ENCODE data around the gene RRP7A. TPM values are rescaled to one million over a fixed set of nuclear protein-coding genes. Genes with fewer than 3 reads are reported as not detected.
"Not testable (repeated sequence)": the region's sequence is repeated elsewhere in the genome, so short reads cannot be mapped to it uniquely, and the experiment has no call there.

The RRP7A gene
- total RNA-seq, 2 experiments from 2014 or later = 45.4 to 48.3 TPM

GRCh38 chr22:42537199-42537831 is 17.7 kb upstream of the RRP7A start:
- H3K27ac ChIP-seq (ENCODE audit: low read depth in 1 of 2, low read length in 2 of 2); H3K36me3 ChIP-seq (ENCODE audit: insufficient read depth, low read length); CTCF ChIA-PET; H3K27me3 Mint-ChIP-seq; H3K4me3 ChIP-seq (ENCODE audit: low read length); intact Hi-C loops (cut with DNase I, micrococcal nuclease); H3K4me1 Mint-ChIP-seq (ENCODE audit: low read depth); H3K36me3 Mint-ChIP-seq (ENCODE audit: low read depth); H3K27me3 ChIP-seq (ENCODE audit: control insufficient read depth in 1 of 2, insufficient read depth in 2 of 2, low read length in 2 of 2); H3K27ac Mint-ChIP-seq; H3K9me3 ChIP-seq (ENCODE audit: control insufficient read depth in 1 of 2, insufficient read depth in 1 of 2, low read length in 2 of 2); H3K9me3 Mint-ChIP-seq; H3K4me3 Mint-ChIP-seq; POLR2A ChIA-PET: not testable (repeated sequence)
- peaks cover 14% of the 10 kb centered on the region for H3K4me1 ChIP-seq (ENCODE audit: insufficient read depth, low read length)
- ATAC-seq (ENCODE audit: poor library complexity) (peak; percentile 44), DNase-seq (peak in 1 of 14 experiments; percentile 16)

- H3K27me3 Mint-ChIP-seq; intact Hi-C loops (cut with DNase I, micrococcal nuclease); H3K27ac Mint-ChIP-seq: not testable (repeated sequence)
Observed at GRCh38 chr22:42536634-42537033, 17.0 kb upstream of the RRP7A start.

DNA sequence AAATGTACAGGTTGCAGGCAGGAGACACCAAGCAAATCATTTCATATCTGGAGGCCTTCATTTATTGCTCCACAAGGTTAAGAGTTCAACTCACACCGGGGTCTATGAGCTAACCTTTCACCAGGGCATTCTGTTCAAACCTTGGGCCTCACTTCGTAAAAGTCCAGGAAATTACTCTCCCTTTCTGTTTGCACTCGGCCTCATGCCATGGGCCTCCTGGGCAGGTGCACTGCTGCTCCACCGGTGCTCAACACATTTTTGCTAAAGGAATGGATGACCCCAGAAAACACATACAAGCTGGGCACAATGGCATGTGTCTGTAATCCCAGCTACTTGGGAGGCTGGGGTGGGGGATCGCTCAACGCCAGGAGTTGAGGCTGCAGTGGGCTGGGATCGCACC is 16.6 kb upstream of the RRP7A start:
- Histone ChIP-seq H3K9me3 (ENCODE audit: control insufficient read depth in 1 of 2, insufficient read depth in 1 of 2, low read length in 2 of 2) (no peaks in the 10 kb centered on the region), H3K4me1 (ENCODE audit: insufficient read depth, low read length) (peaks cover 14% of the 10 kb centered on the region), H3K27me3 (ENCODE audit: control insufficient read depth in 1 of 2, insufficient read depth in 2 of 2, low read length in 2 of 2) (no peaks in the 10 kb centered on the region), H3K27ac (ENCODE audit: low read depth in 1 of 2, low read length in 2 of 2) (no peak overlapping the region), H3K36me3 (ENCODE audit: insufficient read depth, low read length) (no peaks in the 10 kb centered on the region), H3K4me3 (ENCODE audit: low read length) (no peak overlapping the region)
- ChIA-PET POLR2A (interaction anchor here (0.6 kb wide), 1 partner anchor 1443 kb away, joined by 3 read pairs; the partner anchor contains the start of gene EP300), CTCF (no interaction called here)
- H3K27ac Mint-ChIP-seq = no peak overlapping the region
- TF ChIP-seq CTCF (IDR thresholded peaks at IDR 0.05) = no peak
- no peaks in the 10 kb centered on the region for H3K9me3 Mint-ChIP-seq
- no peaks in the 10 kb centered on the region for H3K36me3 Mint-ChIP-seq (ENCODE audit: low read depth)
- intact Hi-C loops (cut with DNase I, micrococcal nuclease) = no loop called here
- H3K27me3 Mint-ChIP-seq = no peaks in the 10 kb centered on the region
- H3K4me1 Mint-ChIP-seq (ENCODE audit: low read depth) = peaks cover 9% of the 10 kb centered on the region
- no peak for DNase-seq
- no peak for ATAC-seq (ENCODE audit: poor library complexity)
- no peak overlapping the region for H3K4me3 Mint-ChIP-seq

More at GRCh38 chr22:42536634-42537033, 17.0 kb upstream of the RRP7A start:
- H3K27me3 ChIP-seq (ENCODE audit: control insufficient read depth in 1 of 2, insufficient read depth in 2 of 2, low read length in 2 of 2); H3K4me3 ChIP-seq (ENCODE audit: low read length); H3K36me3 Mint-ChIP-seq (ENCODE audit: low read depth); H3K4me1 Mint-ChIP-seq (ENCODE audit: low read depth); CTCF ChIA-PET; H3K4me3 Mint-ChIP-seq; ATAC-seq (ENCODE audit: poor library complexity); H3K27ac ChIP-seq (ENCODE audit: low read depth in 1 of 2, low read length in 2 of 2); H3K9me3 ChIP-seq (ENCODE audit: control insufficient read depth in 1 of 2, insufficient read depth in 1 of 2, low read length in 2 of 2); H3K9me3 Mint-ChIP-seq; H3K36me3 ChIP-seq (ENCODE audit: insufficient read depth, low read length): not testable (repeated sequence)
- DNase-seq = peak in 1 of 14 experiments; percentile 12
- POLR2A ChIA-PET = interaction anchor here (0.6 kb wide), 1 partner anchor 1444 kb away, joined by 3 read pairs; the partner anchor contains the start of gene EP300
- H3K4me1 ChIP-seq (ENCODE audit: insufficient read depth, low read length) = peaks cover 14% of the 10 kb centered on the region

DNA sequence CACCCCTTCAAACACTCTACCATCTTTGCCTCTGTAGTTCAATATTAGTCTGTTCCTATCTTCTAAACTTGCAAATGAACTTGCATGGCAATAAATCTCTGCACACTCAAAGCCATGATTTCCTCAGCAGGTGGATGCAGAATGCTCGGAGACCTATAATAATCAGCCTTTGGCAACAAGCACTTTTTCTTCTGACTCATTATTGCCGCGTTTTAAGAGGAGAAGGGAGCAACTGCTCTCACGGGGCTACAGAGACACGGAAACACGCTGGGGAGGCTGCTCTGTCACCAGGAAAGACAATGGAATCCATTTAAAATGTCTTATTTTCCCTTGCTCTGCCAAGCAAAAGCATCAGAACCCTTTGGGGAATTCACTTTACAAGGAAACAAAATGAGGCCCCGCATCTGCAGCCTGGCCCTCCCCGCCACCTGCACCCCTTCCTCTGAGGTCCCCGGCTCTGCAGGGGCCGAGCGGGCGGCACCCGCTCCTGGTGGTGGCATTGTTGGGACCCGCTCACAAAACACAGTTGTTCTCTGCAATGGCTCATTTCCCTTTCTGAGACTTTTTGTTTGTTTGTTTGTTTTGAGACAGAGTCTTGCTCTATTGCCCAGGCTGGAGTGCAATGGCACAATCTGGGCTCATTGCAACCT is 15.6 kb upstream of the RRP7A start:
- H3K27ac ChIP-seq (ENCODE audit: low read depth in 1 of 2, low read length in 2 of 2); H3K9me3 ChIP-seq (ENCODE audit: control insufficient read depth in 1 of 2, insufficient read depth in 1 of 2, low read length in 2 of 2); H3K27me3 ChIP-seq (ENCODE audit: control insufficient read depth in 1 of 2, insufficient read depth in 2 of 2, low read length in 2 of 2); H3K4me1 Mint-ChIP-seq (ENCODE audit: low read depth); intact Hi-C loops (cut with DNase I, micrococcal nuclease); DNase-seq; H3K4me3 Mint-ChIP-seq; ATAC-seq (ENCODE audit: poor library complexity); H3K36me3 Mint-ChIP-seq (ENCODE audit: low read depth); CTCF ChIA-PET; POLR2A ChIA-PET; H3K27me3 Mint-ChIP-seq; H3K4me3 ChIP-seq (ENCODE audit: low read length); H3K9me3 Mint-ChIP-seq; H3K27ac Mint-ChIP-seq; H3K36me3 ChIP-seq (ENCODE audit: insufficient read depth, low read length): not testable (repeated sequence)
- peaks cover 14% of the 10 kb centered on the region for H3K4me1 ChIP-seq (ENCODE audit: insufficient read depth, low read length)

All from CD4-positive, alpha-beta T cell (primary cell).